HG02763 (cell line): ENCODE results near the gene VMAC.
"Not testable (repeated sequence)": the region's sequence is repeated elsewhere in the genome, so short reads cannot be mapped to it uniquely, and the experiment has no call there.

Experiments
- ATAC-seq: cut with Tn5 transposase; IDR thresholded peaks from one replicate; pipeline ENCODE4 v1.9.1; 2021; ENCODE audit warnings: mild to moderate bottlenecking, moderate library complexity; ENCODE audit not compliant: unreplicated experiment

VMAC gene, protein sequence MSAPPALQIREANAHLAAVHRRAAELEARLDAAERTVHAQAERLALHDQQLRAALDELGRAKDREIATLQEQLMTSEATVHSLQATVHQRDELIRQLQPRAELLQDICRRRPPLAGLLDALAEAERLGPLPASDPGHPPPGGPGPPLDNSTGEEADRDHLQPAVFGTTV

DNA sequence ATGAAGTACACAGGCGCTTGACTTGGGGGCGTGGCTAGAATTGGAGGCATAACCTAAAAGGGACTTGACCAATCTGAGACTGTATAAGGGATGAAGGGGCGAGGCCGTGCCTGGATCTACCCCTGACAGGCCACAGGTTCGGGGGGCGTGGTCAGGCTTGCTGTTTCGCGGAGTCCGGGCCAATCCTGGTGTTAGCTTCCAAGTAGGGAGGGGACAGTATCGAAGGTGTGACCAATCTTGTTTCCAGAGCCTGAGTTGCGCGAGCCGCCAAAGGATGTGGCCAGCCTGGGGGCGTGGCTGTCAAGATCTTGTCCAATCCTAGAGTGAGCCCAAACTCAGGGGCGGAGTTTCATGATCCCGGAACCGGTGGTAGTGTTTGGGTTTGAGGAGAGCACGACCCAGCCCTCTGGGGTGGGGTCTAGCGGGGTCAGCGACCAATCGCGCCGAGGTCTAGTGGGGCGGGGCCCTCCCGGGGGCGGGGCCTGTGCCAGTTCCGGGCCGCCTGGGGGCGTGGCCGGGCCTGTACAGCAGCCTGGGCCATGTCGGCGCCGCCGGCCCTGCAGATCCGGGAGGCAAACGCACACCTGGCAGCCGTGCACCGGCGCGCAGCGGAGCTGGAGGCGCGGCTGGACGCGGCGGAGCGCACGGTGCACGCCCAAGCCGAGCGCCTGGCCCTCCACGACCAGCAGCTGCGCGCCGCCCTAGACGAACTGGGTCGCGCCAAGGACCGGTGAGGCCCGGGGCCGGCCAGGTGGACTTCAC lies at the start of gene VMAC:
VMAC (plus strand) TSS at position 521 of the 762 bp plus-strand sequence; CDS start at position 540, 19 bp downstream.
- peak; percentile 75 for ATAC-seq

DNA sequence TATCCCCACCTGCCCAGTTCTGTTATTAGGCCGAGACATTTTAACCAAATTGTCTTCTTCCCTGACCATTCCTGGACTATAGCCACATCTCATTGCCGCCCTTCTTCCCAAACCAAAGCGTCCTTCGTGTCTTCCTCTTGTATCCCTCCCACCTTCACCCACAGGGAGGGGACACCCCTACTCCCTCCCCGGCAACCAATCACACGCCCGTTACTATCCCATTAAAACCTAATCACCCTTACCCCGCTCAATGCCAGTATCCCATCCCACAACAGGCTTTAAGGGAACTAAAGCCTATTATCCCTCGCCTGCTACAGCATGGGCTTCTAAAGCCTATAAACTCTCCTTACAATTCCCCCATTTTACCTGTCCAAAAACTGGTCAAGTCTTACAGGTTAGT lies 49.5 kb upstream of the VMAC start:
- ATAC-seq: not testable (repeated sequence)

DNA sequence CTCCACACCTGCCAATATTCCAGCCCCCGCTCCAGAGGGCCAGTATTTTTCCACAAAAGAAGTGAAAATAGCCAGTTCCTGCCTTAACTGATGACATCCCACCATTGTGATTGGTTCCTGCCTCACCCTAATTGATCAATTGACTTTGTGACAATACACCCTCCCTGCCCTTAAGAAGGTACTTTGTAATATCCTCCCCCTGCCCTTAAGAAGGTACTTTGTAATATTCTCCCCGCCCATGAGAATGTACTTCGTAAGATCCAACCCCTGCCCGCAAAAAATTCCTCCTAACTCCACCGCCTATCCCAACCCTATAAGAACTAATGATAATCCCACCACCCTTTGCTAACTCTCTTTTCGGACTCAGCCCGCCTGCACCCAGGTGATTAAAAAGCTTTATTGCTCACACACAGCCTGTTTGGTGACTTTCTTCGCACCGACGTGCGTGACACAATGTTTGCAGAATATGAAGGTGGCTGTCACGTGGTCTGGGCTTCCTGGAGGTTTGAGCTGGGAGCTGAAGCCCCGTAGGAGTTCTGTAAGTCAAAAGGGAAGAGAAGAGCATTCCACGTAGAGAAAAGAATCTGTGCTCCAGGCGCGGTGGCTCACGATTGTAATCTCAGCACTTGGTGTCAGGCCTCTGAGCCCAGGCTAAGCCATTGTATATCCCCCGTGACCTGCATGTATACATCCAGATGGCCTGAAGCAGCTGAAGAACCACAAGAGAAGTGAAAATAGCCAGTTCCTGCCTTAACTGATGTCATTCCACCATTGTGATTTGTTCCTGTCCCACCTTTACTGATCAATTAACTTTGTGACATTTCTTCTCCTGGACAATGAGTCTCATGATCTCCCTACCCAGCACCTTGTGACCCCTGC lies 47.2 kb upstream of the VMAC start:
- ATAC-seq: no peak

DNA sequence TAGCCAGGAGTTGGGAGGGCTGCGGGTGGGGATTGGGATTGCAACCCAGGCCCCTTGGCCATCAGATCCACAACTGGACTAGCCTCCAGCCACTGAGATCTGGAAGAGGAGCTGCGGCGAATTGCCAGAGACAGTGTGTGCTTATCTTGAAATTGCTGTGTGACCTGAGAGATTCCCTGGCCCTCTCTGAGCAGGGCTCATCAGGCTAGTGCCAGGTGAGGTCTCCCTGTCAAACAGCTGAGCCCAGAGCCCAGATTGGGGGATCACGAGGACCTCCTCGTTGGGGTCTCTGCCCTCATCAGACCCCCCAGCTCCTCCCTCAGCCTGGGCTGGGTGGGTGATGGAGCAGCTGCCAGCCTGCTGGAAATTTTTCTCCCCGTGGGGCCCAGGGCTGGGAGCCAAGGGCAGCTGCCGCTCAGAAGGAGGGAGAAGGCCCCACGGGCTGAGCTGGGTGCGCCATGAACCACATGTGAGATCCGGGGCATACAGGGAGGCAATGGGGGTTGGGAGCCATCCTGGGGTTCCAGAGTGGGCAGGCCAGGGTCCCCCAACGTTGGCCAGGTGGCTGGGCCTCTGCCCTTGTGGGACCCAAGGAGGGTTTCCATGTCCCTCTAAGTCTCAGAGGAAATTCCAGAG lies 41.5 kb upstream of the VMAC start:
- ATAC-seq: no peak

DNA sequence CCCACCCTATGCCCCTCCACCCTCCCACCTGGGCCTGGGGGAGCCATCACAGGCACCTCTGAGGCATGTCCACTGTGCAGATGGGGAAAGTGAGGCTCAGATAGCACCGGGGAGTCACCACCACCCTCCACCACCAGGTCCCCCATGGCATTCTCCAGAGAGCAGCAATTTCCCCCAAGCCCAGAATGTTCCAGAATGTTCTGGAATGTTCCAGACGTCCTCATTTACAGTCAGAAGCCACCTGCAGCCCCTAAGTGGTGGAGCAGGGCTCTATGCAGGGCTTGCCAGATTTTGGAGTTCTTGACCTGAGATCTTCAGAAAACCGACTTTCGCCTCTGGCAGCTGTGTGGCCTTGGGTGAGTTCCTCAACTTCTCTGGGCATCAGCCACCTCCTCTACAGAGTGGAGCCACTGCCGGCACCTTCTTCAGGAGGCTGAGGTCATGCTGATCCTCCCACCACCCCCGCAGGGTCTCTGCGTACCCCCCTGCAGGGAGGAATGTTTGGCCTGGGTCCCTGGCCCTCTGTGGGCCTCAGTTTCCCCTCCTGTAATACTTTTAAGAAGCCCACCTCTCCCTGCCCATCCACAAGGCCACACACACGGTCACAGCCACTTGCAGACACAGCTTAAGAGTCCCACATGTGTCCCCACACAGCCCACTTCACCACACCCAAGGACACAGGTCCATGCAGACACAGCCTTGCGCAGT lies 40.5 kb upstream of the VMAC start:
- ATAC-seq: no peak

DNA sequence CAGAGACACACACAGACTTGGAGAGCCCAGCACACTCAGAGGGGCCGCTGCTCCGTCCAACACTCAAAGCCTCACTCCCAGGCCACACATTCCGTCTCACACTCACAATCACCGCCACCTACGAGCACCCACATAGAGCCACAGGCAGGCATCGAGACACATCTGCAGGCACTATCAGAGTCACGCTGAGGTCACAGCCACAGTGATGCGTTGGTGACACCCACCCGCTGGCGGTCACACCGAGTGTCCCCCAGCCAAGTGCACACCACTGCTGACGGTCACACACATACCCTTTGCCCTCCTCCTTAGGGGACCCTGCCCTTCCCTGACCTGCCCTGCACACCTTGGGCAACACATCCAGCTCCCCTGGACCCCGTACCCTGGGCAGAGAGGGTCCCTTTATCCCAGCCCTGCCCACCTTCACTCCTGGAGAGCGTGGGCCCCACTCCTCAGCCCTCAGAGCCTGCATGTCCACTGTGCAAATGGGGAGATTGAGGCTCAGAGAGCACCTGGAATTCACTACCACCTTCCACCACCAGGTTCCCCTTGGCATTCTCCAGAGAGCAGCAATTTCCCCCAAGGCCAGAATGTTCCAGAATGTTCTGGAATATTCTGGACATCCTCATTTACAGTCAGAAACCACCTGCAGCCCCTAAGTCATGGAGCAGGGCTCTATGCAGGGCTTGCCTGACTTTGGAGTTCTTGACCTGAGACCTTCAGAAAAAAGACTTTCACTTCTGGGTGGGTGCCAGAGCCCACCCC lies 39.8 kb upstream of the VMAC start:
- ATAC-seq: no peak

DNA sequence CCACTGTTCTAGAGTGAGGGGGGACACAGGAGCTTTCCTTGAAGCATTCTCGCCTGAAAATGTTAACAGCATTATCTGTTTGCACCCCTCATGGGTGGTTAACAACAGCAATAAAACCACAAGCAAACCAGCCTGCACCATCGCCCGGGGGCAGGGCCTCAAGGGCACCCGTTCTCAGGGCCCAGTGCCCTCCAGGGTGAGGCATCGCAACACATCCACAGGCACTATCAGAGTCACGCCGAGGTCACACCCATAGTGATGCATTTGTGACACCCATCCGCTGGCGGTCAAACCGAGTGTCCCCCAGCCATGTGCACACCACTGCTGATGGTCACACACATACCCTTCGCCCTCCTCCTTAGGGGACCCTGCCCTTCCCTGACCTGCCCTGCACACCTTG lies 38.9 kb upstream of the VMAC start:
- ATAC-seq: no peak

DNA sequence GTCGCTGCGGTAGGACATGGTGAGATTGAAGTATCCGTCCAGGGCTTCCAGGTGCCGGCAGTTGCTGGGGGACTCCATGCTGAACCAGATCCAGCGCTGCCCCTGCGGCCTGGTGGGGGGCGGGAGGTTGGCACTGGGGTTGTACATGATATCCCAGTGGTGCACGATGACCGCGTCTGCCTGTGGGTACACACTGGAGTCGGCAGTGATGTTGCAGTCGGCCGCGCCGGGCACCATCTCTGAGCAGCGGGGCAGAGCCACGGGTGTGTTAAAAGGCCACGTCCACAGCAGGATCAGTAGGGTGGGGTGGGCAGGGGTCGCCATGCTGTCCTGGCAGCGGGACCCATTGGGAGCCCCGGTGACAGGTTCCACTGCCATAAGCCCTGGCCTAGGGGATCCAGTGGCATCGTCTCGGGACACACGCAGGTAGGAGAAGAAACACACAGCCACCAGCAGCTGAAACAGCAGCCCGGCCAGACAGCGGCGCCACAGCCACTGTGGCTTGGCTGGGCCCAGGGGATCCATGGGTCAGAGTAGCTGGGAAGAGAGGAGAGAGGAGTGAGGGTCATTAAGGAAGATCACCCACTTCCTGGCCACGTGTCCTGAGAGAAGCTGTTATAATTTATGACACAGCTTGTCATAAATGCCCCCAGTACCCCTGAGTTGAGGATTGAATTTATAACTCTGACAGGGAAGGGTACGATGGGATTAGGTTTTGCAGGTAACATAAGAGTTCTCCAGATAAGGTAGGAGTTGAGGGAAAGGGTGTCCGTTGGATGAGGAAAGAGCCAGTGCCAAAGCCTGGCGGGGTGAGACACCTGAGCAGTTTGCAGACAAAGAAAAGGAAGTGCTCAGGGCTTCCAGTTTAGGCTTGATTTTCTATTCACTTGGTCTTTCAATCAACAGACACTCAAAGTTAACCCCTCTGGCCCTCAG lies 37.2 kb upstream of the VMAC start:
- ATAC-seq: no peak

DNA sequence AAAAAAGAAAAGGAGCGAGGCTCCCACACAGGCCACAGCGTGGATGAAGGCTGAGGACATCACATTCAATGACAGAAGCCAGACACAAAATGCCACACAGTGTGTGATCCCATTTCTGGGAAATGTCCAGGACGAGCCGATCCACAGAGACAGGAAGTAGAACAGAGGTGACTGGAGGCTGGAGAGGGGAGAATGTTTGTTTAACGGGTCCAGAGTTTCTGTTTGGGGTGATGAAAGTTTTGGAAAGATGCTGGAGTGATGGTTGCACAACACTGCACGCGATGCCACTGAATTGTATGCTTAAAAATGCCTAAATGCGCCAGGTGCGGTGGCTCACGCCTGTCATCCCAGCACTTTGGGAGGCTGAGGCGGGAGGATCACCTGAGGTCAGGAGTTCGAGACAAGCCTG lies 33.7 kb upstream of the VMAC start:
- no peak for ATAC-seq

DNA sequence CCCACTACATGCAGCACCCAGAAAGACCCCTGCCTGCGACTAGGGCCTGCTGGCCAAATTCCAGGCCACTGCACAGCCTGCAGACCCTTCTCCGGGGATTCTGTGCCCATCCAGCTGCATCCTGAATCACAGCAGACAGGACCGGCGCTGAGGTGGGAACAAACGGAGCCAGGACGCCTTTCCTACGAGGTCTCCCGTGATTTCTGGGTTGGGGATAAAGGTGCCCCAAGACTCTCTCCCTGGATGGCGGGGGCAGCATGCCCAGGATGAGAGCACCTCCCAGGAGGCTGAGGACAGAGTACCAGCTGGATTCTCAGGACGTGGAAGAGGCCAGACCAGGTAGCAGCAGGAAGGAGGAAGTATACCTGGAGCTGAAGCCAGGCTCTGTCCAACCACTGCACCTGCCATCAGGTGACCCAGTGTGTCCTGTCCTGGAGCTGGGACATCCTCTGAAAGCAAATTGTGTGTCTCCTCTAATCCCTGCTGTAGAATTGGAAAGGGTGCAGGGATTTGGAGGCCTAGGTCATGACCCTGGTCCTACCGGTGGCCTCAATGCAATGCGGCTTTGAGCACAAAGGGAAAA lies 31.0 kb upstream of the VMAC start:
- ATAC-seq: no peak

DNA sequence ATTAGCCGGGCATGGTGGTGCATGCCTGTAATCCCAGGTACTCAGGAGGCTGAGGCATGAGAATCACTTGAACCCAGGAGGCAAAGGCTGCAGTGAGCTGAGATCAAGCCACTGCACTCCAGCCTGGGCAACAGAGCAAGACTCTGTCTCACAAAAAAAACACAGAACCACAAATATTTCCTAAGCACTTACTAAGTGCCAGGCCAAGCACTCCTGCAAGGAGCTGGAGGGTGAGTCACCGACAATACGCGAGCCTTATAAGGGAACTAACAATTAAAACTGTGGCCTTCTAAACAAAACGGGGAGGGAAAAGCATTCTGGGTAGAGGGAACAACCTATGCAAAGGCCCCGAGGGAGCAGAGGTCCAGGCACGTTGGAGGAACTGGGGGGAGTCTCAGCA lies 30.2 kb upstream of the VMAC start:
- not testable (repeated sequence) for ATAC-seq

DNA sequence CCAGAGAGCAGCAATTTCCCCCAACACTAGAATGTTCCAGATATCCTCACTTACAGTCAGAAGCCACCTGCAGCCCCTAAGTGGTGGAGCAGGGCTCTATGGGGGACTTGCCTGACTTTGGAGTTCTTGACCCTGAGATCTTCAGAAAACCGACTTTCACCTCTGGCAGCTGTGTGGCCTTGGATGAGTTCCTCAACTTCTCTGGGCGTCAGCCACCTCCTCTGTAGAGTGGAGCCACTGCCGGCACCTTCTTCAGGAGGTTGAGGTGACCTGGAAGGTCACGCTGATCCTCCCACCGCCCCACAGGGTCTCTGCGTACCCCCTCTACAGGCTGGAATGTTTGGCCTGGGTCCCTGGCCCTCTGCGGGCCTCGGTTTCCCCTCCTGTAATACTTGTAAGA lies 27.2 kb upstream of the VMAC start:
- no peak for ATAC-seq

DNA sequence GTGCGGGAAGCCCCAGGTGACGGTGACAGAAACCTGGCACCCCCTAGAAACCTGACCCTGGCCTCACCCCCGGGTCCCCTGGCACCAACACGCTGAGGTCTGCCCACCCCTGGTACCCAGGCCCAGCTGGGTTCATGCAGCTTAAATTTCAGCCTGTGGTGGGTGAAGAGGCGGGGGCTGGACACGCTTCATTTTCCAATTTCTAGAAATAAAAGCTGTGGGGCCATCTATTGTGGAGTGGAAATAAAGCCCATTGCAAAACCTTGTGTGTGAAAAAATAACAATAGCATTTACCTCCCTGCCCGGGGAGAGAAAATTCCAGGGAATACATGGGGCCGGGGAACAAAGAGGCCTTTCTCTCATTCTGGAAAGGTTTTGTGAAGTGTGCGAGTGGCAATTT lies 26.8 kb upstream of the VMAC start:
- ATAC-seq: no peak

DNA sequence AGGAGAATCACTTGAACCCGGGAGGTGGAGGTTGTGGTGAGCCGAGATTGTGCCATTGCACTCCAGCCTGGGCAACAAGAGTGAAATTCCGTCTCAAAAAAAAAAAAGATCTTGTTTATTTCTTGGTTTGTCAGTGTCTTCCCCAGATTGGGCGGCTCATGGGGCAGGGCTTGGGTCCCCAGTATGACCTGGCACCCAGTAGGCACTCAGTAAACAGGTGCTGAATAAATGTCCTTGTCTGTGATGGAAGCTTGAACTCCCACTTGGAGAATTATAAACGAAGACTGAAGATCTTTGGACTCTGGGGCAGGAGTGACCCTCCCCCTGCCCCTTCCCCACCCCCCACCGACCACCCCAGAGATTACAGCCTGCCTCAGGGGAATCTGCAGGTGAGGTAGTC lies 24.5 kb upstream of the VMAC start:
- no peak for ATAC-seq

DNA sequence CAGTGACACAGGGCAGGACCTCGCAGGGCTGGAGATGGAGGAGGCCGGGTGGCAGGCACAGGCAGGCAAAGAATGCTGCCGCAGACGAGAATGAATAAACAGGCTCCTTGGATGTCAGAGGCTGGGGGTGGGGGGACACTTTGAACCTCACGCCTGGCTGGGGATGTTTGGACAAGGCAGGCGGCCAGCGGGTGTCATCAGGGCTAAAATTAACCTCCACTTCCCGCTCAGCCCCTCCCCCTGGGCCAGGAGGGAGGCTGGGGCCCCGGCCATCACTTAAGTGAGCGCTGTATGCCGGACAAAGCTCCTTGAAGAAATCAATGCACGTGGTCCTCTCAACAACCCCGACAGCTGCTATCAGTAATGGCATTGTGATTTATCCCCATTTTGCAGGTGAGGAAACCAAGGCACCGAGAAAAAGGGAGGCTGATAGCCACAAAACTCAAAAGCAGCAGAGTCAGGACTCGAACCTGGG lies 24.0 kb upstream of the VMAC start:
- no peak for ATAC-seq

DNA sequence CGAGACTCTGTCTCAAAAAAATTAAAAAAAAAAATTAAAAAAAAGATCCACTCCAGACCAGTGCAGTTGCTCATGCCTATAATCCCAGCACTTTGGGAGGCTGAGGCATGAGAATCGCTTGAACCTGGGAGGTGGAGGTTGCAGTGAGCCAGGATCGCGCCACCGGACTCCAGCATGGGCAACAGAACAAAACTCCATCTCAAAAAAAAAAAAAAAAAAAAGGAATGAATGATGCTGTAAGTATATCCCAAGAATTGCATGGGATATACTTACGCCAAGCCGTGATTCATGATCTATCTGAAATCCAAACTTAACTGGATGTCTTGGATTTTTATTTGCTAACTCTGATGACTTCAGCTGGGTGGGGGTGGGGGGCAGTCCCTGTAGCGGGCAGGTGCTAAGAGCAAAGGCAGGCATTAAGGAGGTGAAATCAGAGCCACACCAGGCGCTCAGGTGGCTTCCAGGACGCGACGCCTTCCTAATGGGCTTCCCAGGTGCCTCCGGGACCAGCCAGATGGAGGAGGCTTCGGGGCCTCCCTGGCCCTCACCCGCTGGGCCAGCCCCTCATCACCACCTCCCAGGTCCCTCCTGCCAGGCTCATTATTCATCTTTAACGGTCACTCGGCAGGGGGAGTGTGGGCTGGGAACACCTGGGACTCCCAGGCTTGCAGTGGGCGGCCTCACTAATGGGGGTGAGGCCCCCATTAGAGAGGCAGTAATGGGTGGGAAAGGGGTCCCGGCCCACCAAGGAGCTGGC lies 23.0 kb upstream of the VMAC start:
- no peak for ATAC-seq

DNA sequence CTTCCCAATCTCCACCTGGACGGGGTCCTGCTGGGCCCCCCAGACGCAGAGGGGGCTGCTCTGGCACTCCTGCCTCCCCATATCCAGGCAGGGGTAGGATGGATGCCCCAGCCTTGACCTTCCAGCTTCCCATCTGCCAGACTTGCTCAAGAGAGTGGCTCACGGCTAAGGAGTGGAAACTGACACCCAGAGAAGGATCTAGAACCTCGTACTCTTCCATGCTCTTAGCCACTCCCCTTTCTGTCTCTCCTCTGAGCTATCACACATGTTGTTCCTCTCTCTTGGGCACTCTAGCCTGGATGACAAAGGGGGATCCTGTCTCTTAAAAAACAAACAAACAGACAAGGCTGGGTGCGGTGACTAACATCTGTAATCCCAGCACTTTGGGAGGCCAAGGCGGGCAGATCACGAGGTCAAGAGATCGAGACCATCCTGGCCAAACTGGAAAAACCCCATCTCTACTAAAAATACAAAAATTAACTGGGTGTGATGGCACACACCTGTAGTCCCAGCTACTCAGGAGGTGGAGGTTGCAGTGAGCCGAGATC lies 22.2 kb upstream of the VMAC start:
- ATAC-seq: no peak
